Type B pancreatic cell (in vitro differentiated cells): Measurements from ENCODE around the gene GNAO1. TPM values are rescaled to one million over a fixed set of nuclear protein-coding genes. Genes with fewer than 3 reads are reported as not detected.
"Not testable (repeated sequence)": the region's sequence is repeated elsewhere in the genome, so short reads cannot be mapped to it uniquely, and the experiment has no call there.

Source experiments
- DNase-seq: peaks from one replicate; pipeline ENCODE4 v3.0.0; 2021; ENCODE audit warnings: mixed read lengths; ENCODE audit not compliant: unreplicated experiment; ENCODE audit errors: extremely low spot score
- H3K27ac Mint-ChIP-seq: 2 replicates; pipeline ENCODE4 v1.8.0; 2021; ENCODE audit warnings: mild to moderate bottlenecking, mixed read lengths
- H3K27me3 Mint-ChIP-seq: 2 replicates; pipeline ENCODE4 v1.8.0; 2021; ENCODE audit warnings: mixed read lengths
- H3K36me3 Mint-ChIP-seq: 2 replicates; pipeline ENCODE4 v1.8.0; 2021; ENCODE audit warnings: mixed read lengths
- H3K4me1 Mint-ChIP-seq: one replicate; pipeline ENCODE4 v1.8.0; 2021; ENCODE audit warnings: mixed read lengths; ENCODE audit not compliant: unreplicated experiment
- H3K4me3 Mint-ChIP-seq: 2 replicates; pipeline ENCODE4 v1.8.0; 2021; ENCODE audit warnings: mild to moderate bottlenecking, mixed read lengths
- H3K9me3 Mint-ChIP-seq: 2 replicates; pipeline ENCODE4 v1.8.0; 2021; ENCODE audit warnings: mixed read lengths
- CTCF ChIP-seq: fragments of 200-600 bp; sonication (generic); conservative IDR thresholded peaks from 2 replicates; pipeline ENCODE4 v1.5.0; 2021; ENCODE audit warnings: antibody characterized with exemption, mild to moderate bottlenecking
- total RNA-seq: library from RNA; stranded (reverse); gene quantifications from 2 replicates; pipeline ENCODE4 v1.2.1, GENCODE V29; 2021; ENCODE audit warnings: low replicate concordance

Gene GNAO1
- total RNA-seq, 1 donor from 2014 or later = 13.2 TPM

- Mint-ChIP-seq H3K4me1 (peaks cover 27% of the 10 kb centered on the region), H3K27ac (peak overlapping the region; percentile 88)
These were observed 180.3 kb downstream of the GNAO1 start for GRCh38 chr16:56371660-56371937.

GRCh38 chr16:56372013-56372634 lies 180.8 kb downstream of the GNAO1 start:
- no peak for DNase-seq
- TF ChIP-seq CTCF = no peak
- Mint-ChIP-seq H3K4me3 (peak overlapping the region; percentile 74), H3K27me3 (no peaks in the 10 kb centered on the region), H3K9me3 (no peaks in the 10 kb centered on the region), H3K36me3 (peaks cover 18% of the 10 kb centered on the region), H3K4me1 (peaks cover 27% of the 10 kb centered on the region), H3K27ac (peak overlapping the region; percentile 88)

More at GRCh38 chr16:56371660-56371937, 180.3 kb downstream of the GNAO1 start:
- H3K4me3 Mint-ChIP-seq = no peak overlapping the region
- no peak for DNase-seq
- TF ChIP-seq CTCF = no peak
- no peaks in the 10 kb centered on the region for H3K27me3 Mint-ChIP-seq
- H3K36me3 Mint-ChIP-seq = peaks cover 18% of the 10 kb centered on the region
- no peaks in the 10 kb centered on the region for H3K9me3 Mint-ChIP-seq

- H3K36me3 Mint-ChIP-seq = peaks cover 22% of the 10 kb centered on the region
- H3K4me3 Mint-ChIP-seq = no peak overlapping the region
- H3K27ac Mint-ChIP-seq = peak overlapping the region; percentile 88
- H3K4me1 Mint-ChIP-seq = peaks cover 27% of the 10 kb centered on the region
- no peaks in the 10 kb centered on the region for H3K9me3 Mint-ChIP-seq
- no peaks in the 10 kb centered on the region for H3K27me3 Mint-ChIP-seq
- no peak for TF ChIP-seq CTCF
- DNase-seq = peak; percentile 40
These were observed 181.7 kb downstream of the GNAO1 start for GRCh38 chr16:56373003-56373402.

GRCh38 chr16:56375792-56376191 lies 184.5 kb downstream of the GNAO1 start:
- H3K4me1 Mint-ChIP-seq = peaks cover 21% of the 10 kb centered on the region
- H3K36me3 Mint-ChIP-seq = peaks cover 41% of the 10 kb centered on the region
- not testable (repeated sequence) for H3K27me3 Mint-ChIP-seq, H3K9me3 Mint-ChIP-seq, DNase-seq, H3K27ac Mint-ChIP-seq, H3K4me3 Mint-ChIP-seq

GRCh38 chr16:56379044-56379443 lies 187.8 kb downstream of the GNAO1 start:
- H3K9me3 Mint-ChIP-seq, H3K27me3 Mint-ChIP-seq, H3K4me3 Mint-ChIP-seq, H3K27ac Mint-ChIP-seq, H3K4me1 Mint-ChIP-seq, DNase-seq: not testable (repeated sequence)
- H3K36me3 Mint-ChIP-seq = peaks cover 65% of the 10 kb centered on the region

- not testable (repeated sequence) for H3K4me3 Mint-ChIP-seq, H3K27me3 Mint-ChIP-seq, DNase-seq, H3K9me3 Mint-ChIP-seq, H3K27ac Mint-ChIP-seq, H3K4me1 Mint-ChIP-seq
- H3K36me3 Mint-ChIP-seq = peaks cover 71% of the 10 kb centered on the region
These were observed 189.6 kb downstream of the GNAO1 start for GRCh38 chr16:56380778-56381485.

GRCh38 chr16:56382459-56382858 lies 191.2 kb downstream of the GNAO1 start:
- H3K27ac Mint-ChIP-seq = no peak overlapping the region
- DNase-seq = no peak
- H3K4me1 Mint-ChIP-seq = peaks cover 10% of the 10 kb centered on the region
- H3K4me3 Mint-ChIP-seq = no peak overlapping the region
- peaks cover 71% of the 10 kb centered on the region for H3K36me3 Mint-ChIP-seq
- TF ChIP-seq CTCF = no peak
- peaks cover 5% of the 10 kb centered on the region for H3K9me3 Mint-ChIP-seq
- H3K27me3 Mint-ChIP-seq = no peaks in the 10 kb centered on the region
